OCI-LY1 (cell line): Measurements from ENCODE around the gene MTUS2.

ENCODE experiments used
- EZH2 ChIP-seq: fragments of 200-600 bp; sonication (generic), shearing (Covaris generic); IDR thresholded peaks from 2 replicates; pipeline ENCODE4 v1.8.0; 2017; ENCODE audit warnings: borderline replicate concordance, mixed run types, mild to moderate bottlenecking, antibody characterized with exemption, low read length, moderate library complexity, mixed read lengths
- TF ChIP-seq, protein P1 (sequence below): fragments of 200-600 bp; sonication (generic), shearing (Covaris generic); IDR thresholded peaks from 2 replicates; pipeline ENCODE4 v1.5.1; 2017; ENCODE audit warnings: mild to moderate bottlenecking, antibody characterized with exemption, low read length, moderate library complexity, mixed read lengths

DNA sequence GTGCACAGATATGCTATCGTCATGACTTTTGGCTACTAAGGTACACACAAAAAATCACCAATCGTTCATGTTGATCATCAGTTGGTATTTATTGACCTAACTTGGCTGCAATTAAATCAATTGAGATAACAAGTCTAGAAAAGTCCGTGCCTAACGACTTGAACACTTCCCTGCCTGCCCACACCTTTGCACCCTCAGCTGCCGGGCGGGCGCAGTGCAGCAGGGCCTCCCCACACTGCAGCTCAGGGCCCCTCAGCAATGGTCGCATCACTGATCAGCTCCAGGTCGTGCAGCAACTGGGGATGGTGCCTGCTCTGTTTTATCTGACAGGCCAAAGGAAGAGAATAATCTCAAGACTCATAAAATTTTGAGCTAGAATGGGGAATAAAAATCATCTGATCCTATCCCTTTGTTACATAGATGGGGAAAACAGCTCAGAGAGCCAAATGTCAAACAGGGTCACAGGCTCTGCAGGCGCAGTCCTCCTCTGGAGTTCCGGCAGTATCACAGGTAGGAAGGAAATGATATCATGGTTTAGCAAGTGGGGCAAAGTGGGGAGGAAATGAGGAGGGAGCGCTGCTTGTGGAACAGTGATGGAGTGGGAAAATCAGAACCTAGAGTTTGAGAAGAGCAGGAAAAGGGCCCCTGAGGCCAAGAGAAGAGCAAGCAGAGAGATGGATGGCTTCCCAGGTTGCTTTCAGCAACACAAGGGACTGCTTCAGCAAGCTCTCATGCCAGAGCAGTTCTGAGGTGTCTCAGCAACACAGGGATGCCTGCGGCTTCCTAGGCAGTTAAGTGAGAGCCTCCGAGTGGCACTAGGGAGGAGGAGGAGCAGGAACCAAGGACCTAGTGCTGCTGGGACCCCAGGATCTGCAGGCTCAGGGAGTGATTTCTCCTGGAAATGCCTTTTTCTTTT is 717.9 kb downstream of the MTUS2 start:
- TF ChIP-seq EZH2: no peak
- TF ChIP-seq, protein P1, sequence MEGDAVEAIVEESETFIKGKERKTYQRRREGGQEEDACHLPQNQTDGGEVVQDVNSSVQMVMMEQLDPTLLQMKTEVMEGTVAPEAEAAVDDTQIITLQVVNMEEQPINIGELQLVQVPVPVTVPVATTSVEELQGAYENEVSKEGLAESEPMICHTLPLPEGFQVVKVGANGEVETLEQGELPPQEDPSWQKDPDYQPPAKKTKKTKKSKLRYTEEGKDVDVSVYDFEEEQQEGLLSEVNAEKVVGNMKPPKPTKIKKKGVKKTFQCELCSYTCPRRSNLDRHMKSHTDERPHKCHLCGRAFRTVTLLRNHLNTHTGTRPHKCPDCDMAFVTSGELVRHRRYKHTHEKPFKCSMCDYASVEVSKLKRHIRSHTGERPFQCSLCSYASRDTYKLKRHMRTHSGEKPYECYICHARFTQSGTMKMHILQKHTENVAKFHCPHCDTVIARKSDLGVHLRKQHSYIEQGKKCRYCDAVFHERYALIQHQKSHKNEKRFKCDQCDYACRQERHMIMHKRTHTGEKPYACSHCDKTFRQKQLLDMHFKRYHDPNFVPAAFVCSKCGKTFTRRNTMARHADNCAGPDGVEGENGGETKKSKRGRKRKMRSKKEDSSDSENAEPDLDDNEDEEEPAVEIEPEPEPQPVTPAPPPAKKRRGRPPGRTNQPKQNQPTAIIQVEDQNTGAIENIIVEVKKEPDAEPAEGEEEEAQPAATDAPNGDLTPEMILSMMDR: no peak
